Endothelial cell of umbilical vein (primary cell): ENCODE measurements around the gene DECR2.
A peak's percentile ranks its signal among the peaks of the same experiment; 100 is the strongest.

Source experiments
- EZH2 ChIP-seq: IDR thresholded peaks from 2 replicates; pipeline ENCODE4 v1.6.1; 2012; ENCODE audit warnings: borderline replicate concordance, low read depth, mild to moderate bottlenecking, moderate library complexity, low read length, inconsistent platforms; ENCODE audit not compliant: severe bottlenecking
- MYC ChIP-seq: IDR thresholded peaks from one replicate; pipeline ENCODE4 v1.6.1; 2011; ENCODE audit warnings: mild to moderate bottlenecking, low read depth, low read length
- POLR2A ChIP-seq: IDR thresholded peaks from 2 replicates; pipeline ENCODE4 v1.6.1; 2012; ENCODE audit warnings: low read depth, mild to moderate bottlenecking, control low read depth, low read length
- POLR2AphosphoS5 ChIP-seq: IDR thresholded peaks from 2 replicates; pipeline ENCODE4 v1.6.1; 2012; ENCODE audit warnings: low read depth, mild to moderate bottlenecking, control low read depth, low read length, moderate library complexity; ENCODE audit not compliant: insufficient read depth
- TF ChIP-seq, protein P1 (sequence below), 2 donors: IDR thresholded peaks; 1 replicate in 1 of 2; 2 replicates in 1 of 2; pipeline ENCODE4 v1.5.1; 2011; ENCODE audit warnings: low read length in 2 of 2, mild to moderate bottlenecking in 2 of 2, moderate library complexity in 2 of 2, control low read depth in 1 of 2, inconsistent platforms in 1 of 2, low read depth in 1 of 2; ENCODE audit not compliant: insufficient read depth in 1 of 2; ENCODE audit errors: extremely low read depth in 1 of 2

DNA sequence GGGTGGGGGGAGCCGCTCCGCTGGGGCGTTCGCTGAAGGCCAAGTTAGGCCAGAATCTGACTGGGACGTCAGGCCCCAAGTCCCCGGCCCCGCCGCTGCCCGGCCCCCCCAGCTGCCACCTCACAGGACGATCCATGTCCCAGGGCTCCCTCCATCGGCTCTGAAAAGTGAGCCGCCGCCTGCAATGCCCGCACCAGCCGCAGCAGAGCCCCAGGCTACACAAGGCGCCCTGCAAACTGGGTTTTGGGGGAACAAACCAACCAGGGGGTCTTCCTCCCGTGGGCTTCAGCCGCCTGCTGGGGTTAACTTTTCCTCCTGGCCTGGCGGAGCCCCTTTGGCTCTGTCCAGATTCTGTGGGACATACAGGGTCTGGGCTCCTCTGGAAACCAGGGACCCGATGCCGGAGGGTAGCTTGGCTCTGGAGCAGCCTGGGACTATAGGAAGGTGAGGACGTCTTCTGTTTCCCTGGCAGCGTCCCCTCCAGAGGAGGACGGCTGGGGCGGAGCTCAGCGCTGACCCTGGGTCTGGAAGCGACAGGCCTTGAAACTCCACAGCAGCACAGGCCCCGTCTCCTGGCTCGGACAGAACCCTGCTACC is 3.9 kb upstream of the DECR2 start:
- TF ChIP-seq POLR2A: no peak
- TF ChIP-seq, protein P1, sequence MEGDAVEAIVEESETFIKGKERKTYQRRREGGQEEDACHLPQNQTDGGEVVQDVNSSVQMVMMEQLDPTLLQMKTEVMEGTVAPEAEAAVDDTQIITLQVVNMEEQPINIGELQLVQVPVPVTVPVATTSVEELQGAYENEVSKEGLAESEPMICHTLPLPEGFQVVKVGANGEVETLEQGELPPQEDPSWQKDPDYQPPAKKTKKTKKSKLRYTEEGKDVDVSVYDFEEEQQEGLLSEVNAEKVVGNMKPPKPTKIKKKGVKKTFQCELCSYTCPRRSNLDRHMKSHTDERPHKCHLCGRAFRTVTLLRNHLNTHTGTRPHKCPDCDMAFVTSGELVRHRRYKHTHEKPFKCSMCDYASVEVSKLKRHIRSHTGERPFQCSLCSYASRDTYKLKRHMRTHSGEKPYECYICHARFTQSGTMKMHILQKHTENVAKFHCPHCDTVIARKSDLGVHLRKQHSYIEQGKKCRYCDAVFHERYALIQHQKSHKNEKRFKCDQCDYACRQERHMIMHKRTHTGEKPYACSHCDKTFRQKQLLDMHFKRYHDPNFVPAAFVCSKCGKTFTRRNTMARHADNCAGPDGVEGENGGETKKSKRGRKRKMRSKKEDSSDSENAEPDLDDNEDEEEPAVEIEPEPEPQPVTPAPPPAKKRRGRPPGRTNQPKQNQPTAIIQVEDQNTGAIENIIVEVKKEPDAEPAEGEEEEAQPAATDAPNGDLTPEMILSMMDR (IDR thresholded peaks at IDR 0.05; ENCODE audit: extremely low read depth in 1 of 2, insufficient read depth in 1 of 2, low read depth in 1 of 2, low read length in 2 of 2): peak; percentile 15 to 55
- no peak for TF ChIP-seq MYC
- TF ChIP-seq EZH2: no peak
- TF ChIP-seq POLR2AphosphoS5: no peak
